ENCODE data around the gene RIMS1. TPM values are rescaled to one million over a fixed set of nuclear protein-coding genes. Genes with fewer than 3 reads are reported as not detected.

The RIMS1 gene
- total and polyA plus RNA-seq, 2 of the 13 experiments (the other 11 are each of a cell fraction or from before 2014, with no cell fraction given) = not detected

DNA sequence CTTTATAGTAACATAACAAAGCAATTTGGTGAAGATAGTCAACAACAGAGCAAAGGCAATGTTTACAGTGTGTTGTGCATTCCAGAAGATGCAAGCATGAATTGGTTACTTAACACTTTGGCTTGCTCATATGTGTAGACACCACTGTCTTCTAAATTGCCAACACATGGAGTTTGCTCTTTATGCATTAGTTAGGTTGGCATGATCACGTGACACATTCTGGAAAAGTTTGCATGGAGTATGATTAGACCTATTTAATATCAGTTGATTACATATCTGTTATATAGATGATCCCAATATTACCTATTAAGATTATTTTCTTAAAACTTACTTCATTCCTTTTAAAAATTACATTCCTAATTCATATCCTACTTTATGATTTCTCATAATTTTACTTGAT, 197.6 kb downstream of the RIMS1 start (continued):
- TF ChIP-seq ZFP91 (CRISPR knock-in tag; IDR thresholded peaks at IDR 0.05; ENCODE audit: borderline replicate concordance) = no peak
- TF ChIP-seq, protein P1, sequence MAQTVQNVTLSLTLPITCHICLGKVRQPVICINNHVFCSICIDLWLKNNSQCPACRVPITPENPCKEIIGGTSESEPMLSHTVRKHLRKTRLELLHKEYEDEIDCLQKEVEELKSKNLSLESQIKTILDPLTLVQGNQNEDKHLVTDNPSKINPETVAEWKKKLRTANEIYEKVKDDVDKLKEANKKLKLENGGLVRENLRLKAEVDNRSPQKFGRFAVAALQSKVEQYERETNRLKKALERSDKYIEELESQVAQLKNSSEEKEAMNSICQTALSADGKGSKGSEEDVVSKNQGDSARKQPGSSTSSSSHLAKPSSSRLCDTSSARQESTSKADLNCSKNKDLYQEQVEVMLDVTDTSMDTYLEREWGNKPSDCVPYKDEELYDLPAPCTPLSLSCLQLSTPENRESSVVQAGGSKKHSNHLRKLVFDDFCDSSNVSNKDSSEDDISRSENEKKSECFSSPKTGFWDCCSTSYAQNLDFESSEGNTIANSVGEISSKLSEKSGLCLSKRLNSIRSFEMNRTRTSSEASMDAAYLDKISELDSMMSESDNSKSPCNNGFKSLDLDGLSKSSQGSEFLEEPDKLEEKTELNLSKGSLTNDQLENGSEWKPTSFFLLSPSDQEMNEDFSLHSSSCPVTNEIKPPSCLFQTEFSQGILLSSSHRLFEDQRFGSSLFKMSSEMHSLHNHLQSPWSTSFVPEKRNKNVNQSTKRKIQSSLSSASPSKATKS (CRISPR knock-in tag; IDR thresholded peaks at IDR 0.05) = no peak
- peak; percentile 60; the same call in 1 of the 2 replicates for TF ChIP-seq USF2 (IDR thresholded peaks at IDR 0.05; ENCODE audit: low read depth, low read length)
- no peak for TF ChIP-seq USF2 (CRISPR knock-in tag; IDR thresholded peaks at IDR 0.05; ENCODE audit: borderline replicate concordance)

GRCh38 chr6:72084992-72085569, 198.7 kb downstream of the RIMS1 start:
- ChIA-PET CTCF (ENCODE audit: low intra/inter-chr PET ratio, low total read pairs) (interaction anchor here (0.7 to 1.5 kb wide), 3 partner anchors 464 to 701 kb away, joined by 3 to 10 read pairs (median 4); no protein-coding TSS in a partner anchor), POLR2A (no interaction called here)
- no peaks in the 10 kb centered on the region for H3K4me1 ChIP-seq (ENCODE audit: insufficient read depth, low read length)
- no peak overlapping the region for H3K9ac ChIP-seq (ENCODE audit: insufficient read depth, low read depth, low read length)
- FAIRE-seq = no peak
- H3K27me3 ChIP-seq (ENCODE audit: control insufficient read depth in 1 of 2, insufficient read depth in 2 of 2, low read length in 2 of 2) = no peaks in the 10 kb centered on the region
- in situ Hi-C loops (cut with HindIII; ENCODE audit: extremely low pct_ligation_motif_present, low pct_unique_long_range_greater_than_20kb) = loop anchor here (5.0 to 25.0 kb wide), 3 partner anchors 473 to 698 kb away; no protein-coding TSS in a partner anchor
- intact Hi-C loops (cut with micrococcal nuclease; ENCODE audit: unreplicated experiment) = loop anchor here (2.0 kb wide), 1 partner anchor 550 kb away; no protein-coding TSS in a partner anchor
- no peak overlapping the region for H3K4me2 ChIP-seq (ENCODE audit: low read depth, low read length)
- no peaks in the 10 kb centered on the region for H3K79me2 ChIP-seq (ENCODE audit: insufficient read depth, low read length)
- no peaks in the 10 kb centered on the region for H4K20me1 ChIP-seq (ENCODE audit: insufficient read depth, low read length)
- no peak for ATAC-seq
- no peak overlapping the region for H2AFZ ChIP-seq (ENCODE audit: low read length)
- no peak overlapping the region for H3K4me3 ChIP-seq (replicated peaks in 1 of 3; ENCODE audit: insufficient read depth in 1 of 3, low read depth in 2 of 3, low read length in 3 of 3)
- 2% methylated on average over 1 of the region's 1 CpG for WGBS (ENCODE audit: low lambda C conversion rate)
- H3K27ac ChIP-seq (ENCODE audit: extremely low read length, insufficient read depth, low read length) = no peak overlapping the region
- H3K9me3 ChIP-seq (ENCODE audit: low read length) = no peaks in the 10 kb centered on the region
- no peak for DNase-seq (ENCODE audit: low spot score)
- BruUV-seq (replicated peaks) = no TSS peak
- H3K36me3 ChIP-seq (replicated peaks in 1 of 2; ENCODE audit: control insufficient read depth in 1 of 2, insufficient read depth in 2 of 2, low read length in 2 of 2) = no peaks in the 10 kb centered on the region
- TF ChIP-seq NR2C2 (CRISPR knock-in tag; IDR thresholded peaks at IDR 0.05; ENCODE audit: borderline replicate concordance) = no peak
- TF ChIP-seq ZNF343 (CRISPR knock-in tag; IDR thresholded peaks at IDR 0.05) = no peak
- no peak for TF ChIP-seq ZNF607 (CRISPR knock-in tag; IDR thresholded peaks at IDR 0.05; ENCODE audit: borderline replicate concordance)
- 0 out of 2 replicates have a peak, but pooled peaks have one; percentile 12 for TF ChIP-seq SMC3 (IDR thresholded peaks at IDR 0.05; ENCODE audit: low read length)
- TF ChIP-seq ZNF619 (CRISPR knock-in tag; IDR thresholded peaks at IDR 0.05) = no peak
- no peak for TF ChIP-seq SIN3A (IDR thresholded peaks at IDR 0.05; ENCODE audit: borderline replicate concordance, low read depth, low read length)
- no peak for TF ChIP-seq ZNF780A (CRISPR knock-in tag; IDR thresholded peaks at IDR 0.05)
- TF ChIP-seq PRDM4 (CRISPR knock-in tag; IDR thresholded peaks at IDR 0.05; ENCODE audit: borderline replicate concordance) = no peak

Measured in HepG2 (cell line).